A549 (cell line): ENCODE measurements around the gene LAMC3. TPM values are rescaled to one million over a fixed set of nuclear protein-coding genes. Genes with fewer than 3 reads are reported as not detected.

Experiments used
- ATAC-seq, 2 experiments: fragments of 200-7000 bp in 1 of 2; fragments of >200 bp in 1 of 2; cut with Nextera tagmentation in 1 of 2; cut with Tn5 transposase in 1 of 2; 3 replicates each; pipeline versions ENCODE4 v1.8.0 to v1.9.1; 2018 to 2020; ENCODE audit warnings: mild to moderate bottlenecking in 1 of 2, moderate library complexity in 1 of 2
- CTCF ChIA-PET: fragments of 300-600 bp; sonication (Branson Sonifier 250); formaldehyde crosslinking; extraction: SDS; loops from one replicate; lab custom pipeline; 2021; ENCODE audit warnings: antibody characterized with exemption, inconsistent platforms; lab: Yijun Ruan, JAX
- POLR2A ChIA-PET: fragments of 350-600 bp; formaldehyde crosslinking; extraction: SDS; loops from one replicate; lab custom pipeline; 2021; ENCODE audit warnings: antibody characterized with exemption, inconsistent platforms; lab: Yijun Ruan, JAX
- DNase-seq, 2 experiments: peaks; one replicate each; pipeline versions ENCODE4 v3.0.0 to v3.0.0-alpha.2; 2011 to 2016; ENCODE audit warnings: low read depth in 1 of 2, low spot score in 1 of 2
- FAIRE-seq: peaks from 2 replicates; lab custom pipeline; 2011; peaks lifted over from hg19 to GRCh38; lab: Jason Lieb, UNC
- H3K27ac ChIP-seq, 2 experiments: fragments of >200 bp; sonication (Bioruptor Twin); formaldehyde crosslinking; 3 replicates each; pipeline ENCODE4 v1.5.1; 2016 to 2017
- H3K4me1 ChIP-seq: fragments of >200 bp; sonication (Bioruptor Twin); formaldehyde crosslinking; 3 replicates; pipeline ENCODE4 v1.6.1; 2016
- H3K4me2 ChIP-seq: fragments of >200 bp; sonication (Bioruptor Twin); formaldehyde crosslinking; 3 replicates; pipeline ENCODE4 v1.6.1; 2016
- H3K4me3 ChIP-seq: fragments of >200 bp; sonication (Bioruptor Twin); formaldehyde crosslinking; 3 replicates; pipeline ENCODE4 v1.5.1; 2016
- H3K9me3 ChIP-seq: fragments of >200 bp; sonication (Bioruptor Twin); formaldehyde crosslinking; 3 replicates; pipeline ENCODE4 v1.6.1; 2016
- BHLHE40 ChIP-seq: IDR thresholded peaks from 2 replicates; pipeline ENCODE4 v1.6.1; 2012; ENCODE audit warnings: low read depth, low read length, inconsistent platforms
- CBX2 ChIP-seq: fragments of 200-600 bp; sonication (generic); IDR thresholded peaks from 2 replicates; pipeline ENCODE4 v1.6.1; 2016; ENCODE audit warnings: low read depth, mild to moderate bottlenecking, borderline replicate concordance
- CHD2 ChIP-seq: fragments of 150-350 bp; IDR thresholded peaks from 2 replicates; pipeline ENCODE4 v1.6.1; 2014; ENCODE audit warnings: low read length; ENCODE audit not compliant: partially characterized antibody
- EHMT2 ChIP-seq: fragments of 200-600 bp; sonication (generic); IDR thresholded peaks from 2 replicates; pipeline ENCODE4 v1.6.1; 2016; ENCODE audit warnings: antibody characterized with exemption, low read depth, mild to moderate bottlenecking, moderate library complexity
- FOSL2 ChIP-seq, 2 experiments: fragments of 450-650 bp in 1 of 2; fragments of >200 bp in 1 of 2; sonication (Bioruptor Twin) in 1 of 2; formaldehyde crosslinking; IDR thresholded peaks; 2 replicates each; pipeline versions ENCODE4 v1.5.0 to v1.6.1; 2016 to 2020; ENCODE audit warnings: mild to moderate bottlenecking in 1 of 2, moderate library complexity in 1 of 2
- HDAC2 ChIP-seq: fragments of 200-600 bp; sonication (generic); IDR thresholded peaks from 2 replicates; pipeline ENCODE4 v1.6.1; 2016
- HEYL ChIP-seq: fragments of 250-450 bp; sonication (Bioruptor Pico); IDR thresholded peaks from 2 replicates; pipeline ENCODE4 v1.8.0; 2021; ENCODE audit warnings: mild to moderate bottlenecking, moderate library complexity
- KDM1A ChIP-seq: fragments of 200-600 bp; sonication (generic); IDR thresholded peaks from 2 replicates; pipeline ENCODE4 v1.6.1; 2016; ENCODE audit warnings: low read depth, mild to moderate bottlenecking
- MAFK ChIP-seq: fragments of 450-650 bp; IDR thresholded peaks from 2 replicates; pipeline ENCODE4 v1.6.1; 2014; ENCODE audit not compliant: partially characterized antibody
- RAD21 ChIP-seq, 2 experiments: fragments of >200 bp in 1 of 2; sonication (Bioruptor Twin) in 1 of 2; formaldehyde crosslinking in 1 of 2; IDR thresholded peaks in 1 of 2; conservative IDR thresholded peaks in 1 of 2; 2 replicates in 1 of 2; 3 replicates in 1 of 2; pipeline ENCODE4 v1.6.1; 2012 to 2018; ENCODE audit warnings: inconsistent platforms in 1 of 2
- RARB ChIP-seq: fragments of 250-450 bp; sonication (Bioruptor Pico); IDR thresholded peaks from 2 replicates; pipeline ENCODE4 v1.8.0; 2021; ENCODE audit warnings: mild to moderate bottlenecking, moderate library complexity
- RCOR1 ChIP-seq: fragments of 150-350 bp; IDR thresholded peaks from 2 replicates; pipeline ENCODE4 v1.6.1; 2014; ENCODE audit warnings: antibody characterized with exemption, low read length, low read depth
- RFX5 ChIP-seq: fragments of 450-650 bp; IDR thresholded peaks from 2 replicates; pipeline ENCODE4 v1.7.1; 2014; ENCODE audit warnings: antibody characterized with exemption, mild to moderate bottlenecking, moderate library complexity
- WGBS: methylation state at CpG from one replicate; pipeline ENCODE4 v1.1.6; 2017; ENCODE audit errors: missing lambda C conversion rate; 5-methylcytosine and 5-hydroxymethylcytosine counted together
- polyA plus RNA-seq, 4 experiments: library from polyadenylated mRNA; depleted of rRNA in 3 of 4; stranded (reverse); fragments of >200 nt; fragmentation: RNase III in 1 of 4; extraction: RNeasy Plus Mini Kit Qiagen cat#74134 plus additional on column Dnase treatment in 1 of 4; gene quantifications; 2 replicates in 3 of 4; 3 replicates in 1 of 4; pipeline ENCODE4 v1.2.3, GENCODE V29; 2011 to 2017
- TF ChIP-seq, protein P1 (sequence below): IDR thresholded peaks from 2 replicates; pipeline ENCODE4 v1.6.1; 2012; ENCODE audit warnings: low read depth, borderline replicate concordance
- TF ChIP-seq, protein P2 (sequence below): fragments of >200 bp; sonication (Bioruptor Twin); formaldehyde crosslinking; IDR thresholded peaks from 3 replicates; pipeline ENCODE4 v1.5.1; 2016
- TF ChIP-seq, protein P3 (sequence below): fragments of >200 bp; sonication (Bioruptor Twin); formaldehyde crosslinking; IDR thresholded peaks from 3 replicates; pipeline ENCODE4 v1.6.1; 2016
- TF ChIP-seq, protein P4 (sequence below): fragments of 200-600 bp; sonication (generic); IDR thresholded peaks from 2 replicates; pipeline ENCODE4 v1.6.1; 2016; ENCODE audit warnings: antibody characterized with exemption, mild to moderate bottlenecking, moderate library complexity
- TF ChIP-seq, protein P5 (sequence below): fragments of >200 bp; sonication (Bioruptor Twin); formaldehyde crosslinking; IDR thresholded peaks from 2 replicates; pipeline ENCODE4 v1.6.1; 2016
- TF ChIP-seq, protein P6 (sequence below): fragments of 150-350 bp; IDR thresholded peaks from 2 replicates; pipeline ENCODE4 v1.6.1; 2014; ENCODE audit warnings: low read depth, mild to moderate bottlenecking, low read length

LAMC3 gene
- polyA plus RNA-seq, 2 of the 4 experiments (the other 2 are of a cell fraction) = 1.0 to 1.5 TPM

DNA sequence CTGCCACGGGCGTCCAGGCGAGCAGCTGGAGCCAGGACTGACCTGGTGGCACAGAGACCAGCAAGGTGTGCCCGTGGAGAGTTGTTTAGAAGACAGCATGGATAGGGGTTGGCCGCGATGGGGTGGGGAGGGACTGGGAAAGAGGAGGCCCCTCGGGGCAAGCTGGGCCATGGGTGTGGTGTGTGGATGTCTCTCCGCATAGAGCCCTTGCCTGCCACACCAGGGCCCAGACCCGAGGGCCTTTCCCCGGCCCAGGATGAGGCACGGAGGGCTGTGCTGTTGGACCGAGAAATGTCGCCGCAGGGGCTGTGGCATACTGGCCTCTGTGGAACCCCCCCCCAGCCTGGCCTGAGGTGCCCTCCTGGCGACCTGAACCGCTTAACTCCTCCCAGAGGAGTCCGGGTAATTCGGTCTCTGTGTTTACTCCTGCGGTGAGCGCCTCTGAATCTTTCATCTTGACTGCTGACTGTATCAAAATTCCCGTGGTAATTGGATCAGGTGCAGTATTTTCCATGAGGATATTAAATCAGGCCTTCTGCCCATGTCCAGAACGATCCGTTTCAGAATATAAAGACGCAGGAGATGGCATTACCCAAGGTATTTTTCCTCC lies 22.5 kb upstream of the LAMC3 start:
- no peak for DNase-seq
- Histone ChIP-seq H3K9me3 (no peaks in the 10 kb centered on the region), H3K27ac (no peak overlapping the region), H3K4me3 (no peak overlapping the region), H3K4me1 (no peaks in the 10 kb centered on the region), H3K4me2 (no peak overlapping the region)
- 67% methylated on average over 24 of the region's 24 CpGs for WGBS
- POLR2A ChIA-PET = no interaction called here
- TF ChIP-seq, protein P1, sequence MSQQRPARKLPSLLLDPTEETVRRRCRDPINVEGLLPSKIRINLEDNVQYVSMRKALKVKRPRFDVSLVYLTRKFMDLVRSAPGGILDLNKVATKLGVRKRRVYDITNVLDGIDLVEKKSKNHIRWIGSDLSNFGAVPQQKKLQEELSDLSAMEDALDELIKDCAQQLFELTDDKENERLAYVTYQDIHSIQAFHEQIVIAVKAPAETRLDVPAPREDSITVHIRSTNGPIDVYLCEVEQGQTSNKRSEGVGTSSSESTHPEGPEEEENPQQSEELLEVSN = no peak
- TF ChIP-seq RARB (CRISPR knock-in tag) (no peak), RAD21 (conservative IDR thresholded peaks at IDR 0.05 in 1 of 2, IDR thresholded peaks at IDR 0.05 in 1 of 2) (no peak), EHMT2 (no peak), CBX2 (no peak)
- TF ChIP-seq, protein P2, sequence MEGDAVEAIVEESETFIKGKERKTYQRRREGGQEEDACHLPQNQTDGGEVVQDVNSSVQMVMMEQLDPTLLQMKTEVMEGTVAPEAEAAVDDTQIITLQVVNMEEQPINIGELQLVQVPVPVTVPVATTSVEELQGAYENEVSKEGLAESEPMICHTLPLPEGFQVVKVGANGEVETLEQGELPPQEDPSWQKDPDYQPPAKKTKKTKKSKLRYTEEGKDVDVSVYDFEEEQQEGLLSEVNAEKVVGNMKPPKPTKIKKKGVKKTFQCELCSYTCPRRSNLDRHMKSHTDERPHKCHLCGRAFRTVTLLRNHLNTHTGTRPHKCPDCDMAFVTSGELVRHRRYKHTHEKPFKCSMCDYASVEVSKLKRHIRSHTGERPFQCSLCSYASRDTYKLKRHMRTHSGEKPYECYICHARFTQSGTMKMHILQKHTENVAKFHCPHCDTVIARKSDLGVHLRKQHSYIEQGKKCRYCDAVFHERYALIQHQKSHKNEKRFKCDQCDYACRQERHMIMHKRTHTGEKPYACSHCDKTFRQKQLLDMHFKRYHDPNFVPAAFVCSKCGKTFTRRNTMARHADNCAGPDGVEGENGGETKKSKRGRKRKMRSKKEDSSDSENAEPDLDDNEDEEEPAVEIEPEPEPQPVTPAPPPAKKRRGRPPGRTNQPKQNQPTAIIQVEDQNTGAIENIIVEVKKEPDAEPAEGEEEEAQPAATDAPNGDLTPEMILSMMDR = no peak
- no peak for ATAC-seq
- CTCF ChIA-PET = interaction anchor here (0.9 to 5.6 kb wide), 7 partner anchors 11 to 285 kb away, joined by 3 to 60 read pairs (median 5); no protein-coding TSS in a partner anchor
- FAIRE-seq = no peak

DNA sequence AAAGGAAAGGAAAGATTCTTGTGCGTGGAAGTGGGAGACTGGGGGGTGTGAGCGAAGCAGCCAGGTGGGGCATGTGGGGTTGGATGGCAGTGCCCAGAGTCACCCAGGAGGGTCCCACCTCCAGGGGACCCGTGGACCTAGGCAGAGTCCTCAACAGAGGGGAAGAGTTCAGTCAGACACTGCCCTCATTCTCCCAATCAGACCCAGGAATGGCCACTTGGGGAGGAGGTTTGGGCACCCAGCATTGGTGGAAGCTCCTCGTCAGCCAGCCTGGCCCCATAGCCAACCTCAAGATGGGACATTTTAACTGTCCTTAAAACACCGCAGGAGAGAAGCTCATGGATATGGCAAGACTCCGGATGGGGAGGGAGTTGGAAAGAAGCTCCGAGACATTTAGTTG lies 21.9 kb upstream of the LAMC3 start:
- ChIA-PET POLR2A (no interaction called here), CTCF (interaction anchor here (0.7 to 5.6 kb wide), 7 partner anchors 11 to 349 kb away, joined by 3 to 60 read pairs (median 4); no protein-coding TSS in a partner anchor)
- Histone ChIP-seq H3K4me2 (no peak overlapping the region), H3K9me3 (no peaks in the 10 kb centered on the region), H3K4me3 (no peak overlapping the region), H3K4me1 (no peaks in the 10 kb centered on the region), H3K27ac (no peak overlapping the region)
- DNase-seq (no peak), ATAC-seq (no peak), FAIRE-seq (no peak)
- WGBS = 74% methylated on average over 7 of the region's 7 CpGs
- TF ChIP-seq RARB (CRISPR knock-in tag) (no peak), BHLHE40 (no peak)
- TF ChIP-seq, protein P3, sequence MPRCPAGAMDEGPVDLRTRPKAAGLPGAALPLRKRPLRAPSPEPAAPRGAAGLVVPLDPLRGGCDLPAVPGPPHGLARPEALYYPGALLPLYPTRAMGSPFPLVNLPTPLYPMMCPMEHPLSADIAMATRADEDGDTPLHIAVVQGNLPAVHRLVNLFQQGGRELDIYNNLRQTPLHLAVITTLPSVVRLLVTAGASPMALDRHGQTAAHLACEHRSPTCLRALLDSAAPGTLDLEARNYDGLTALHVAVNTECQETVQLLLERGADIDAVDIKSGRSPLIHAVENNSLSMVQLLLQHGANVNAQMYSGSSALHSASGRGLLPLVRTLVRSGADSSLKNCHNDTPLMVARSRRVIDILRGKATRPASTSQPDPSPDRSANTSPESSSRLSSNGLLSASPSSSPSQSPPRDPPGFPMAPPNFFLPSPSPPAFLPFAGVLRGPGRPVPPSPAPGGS = no peak

DNA sequence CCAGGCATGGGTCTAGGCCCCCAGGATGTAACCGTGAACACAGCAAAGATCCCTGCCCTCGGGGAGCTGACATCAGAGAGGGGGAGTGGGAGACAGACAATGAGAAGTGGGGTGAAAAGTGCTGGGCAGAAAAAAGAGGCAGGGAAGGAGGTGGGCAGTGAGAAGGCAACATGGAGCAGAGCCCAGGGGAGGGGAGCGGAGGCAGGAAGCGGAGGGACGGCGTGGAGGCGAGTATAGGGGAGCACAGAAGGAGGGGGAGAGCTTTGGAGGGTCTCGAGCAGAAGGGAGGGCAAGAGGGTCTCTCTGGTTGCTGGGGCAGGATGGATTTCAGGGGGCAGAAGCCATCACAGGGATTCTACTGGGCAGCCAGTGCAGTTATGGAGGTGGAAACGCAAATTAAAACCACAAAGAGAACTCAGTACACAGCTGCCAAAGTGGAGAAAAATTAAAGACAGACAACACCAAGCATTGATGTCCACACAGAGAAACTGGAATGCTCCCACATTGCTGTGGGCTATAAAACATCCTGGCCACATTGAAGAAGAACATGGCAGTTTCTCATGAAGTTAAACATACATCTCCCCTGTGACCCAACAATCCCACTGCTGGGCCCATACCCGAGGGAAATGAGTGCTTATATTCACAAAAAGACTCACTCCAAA lies 21.1 kb upstream of the LAMC3 start:
- ChIA-PET POLR2A (no interaction called here), CTCF (interaction anchor here (0.7 to 5.6 kb wide), 5 partner anchors 10 to 348 kb away, joined by 3 to 60 read pairs (median 4); no protein-coding TSS in a partner anchor)
- no peak overlapping the region for H3K4me3 ChIP-seq
- no peak for ATAC-seq
- no peaks in the 10 kb centered on the region for H3K4me1 ChIP-seq
- no peak for TF ChIP-seq RFX5
- WGBS = 83% methylated on average over 10 of the region's 10 CpGs
- H3K4me2 ChIP-seq = no peak overlapping the region
- no peak overlapping the region for H3K27ac ChIP-seq
- no peak for FAIRE-seq
- no peaks in the 10 kb centered on the region for H3K9me3 ChIP-seq
- DNase-seq = no peak

DNA sequence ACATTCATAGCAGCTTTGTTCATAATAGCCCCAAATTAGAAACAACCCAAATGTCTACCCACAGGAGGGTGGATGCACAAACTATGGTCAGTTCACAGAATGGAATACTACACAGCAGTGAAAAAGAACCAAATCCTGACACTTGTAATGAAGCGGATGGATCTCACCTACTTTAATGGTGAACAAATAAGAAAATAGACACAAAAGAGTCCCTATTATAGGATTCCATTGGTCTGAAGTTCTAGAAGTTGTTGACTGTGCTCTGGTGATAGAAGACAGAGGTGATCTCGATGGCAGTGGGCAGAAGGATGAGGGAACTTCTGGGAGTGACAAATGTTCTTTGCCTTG lies 20.6 kb upstream of the LAMC3 start:
- Histone ChIP-seq H3K9me3 (no peaks in the 10 kb centered on the region), H3K27ac (no peak overlapping the region), H3K4me3 (no peak overlapping the region), H3K4me2 (no peak overlapping the region), H3K4me1 (no peaks in the 10 kb centered on the region)
- 45% methylated on average over 2 of the region's 2 CpGs for WGBS
- FAIRE-seq (no peak), ATAC-seq (no peak), DNase-seq (no peak)
- ChIA-PET POLR2A (no interaction called here), CTCF (interaction anchor here (1.3 to 5.6 kb wide), 3 partner anchors 9 to 118 kb away, joined by 4 to 60 read pairs (median 11); no protein-coding TSS in a partner anchor)
- TF ChIP-seq HEYL (no peak), MAFK (no peak), FOSL2 (IDR thresholded peaks at IDR 0.05) (no peak), FOSL2 (CRISPR knock-in tag; IDR thresholded peaks at IDR 0.05) (no peak), RCOR1 (no peak), HDAC2 (no peak), KDM1A (no peak), CHD2 (no peak)
- TF ChIP-seq, protein P4, sequence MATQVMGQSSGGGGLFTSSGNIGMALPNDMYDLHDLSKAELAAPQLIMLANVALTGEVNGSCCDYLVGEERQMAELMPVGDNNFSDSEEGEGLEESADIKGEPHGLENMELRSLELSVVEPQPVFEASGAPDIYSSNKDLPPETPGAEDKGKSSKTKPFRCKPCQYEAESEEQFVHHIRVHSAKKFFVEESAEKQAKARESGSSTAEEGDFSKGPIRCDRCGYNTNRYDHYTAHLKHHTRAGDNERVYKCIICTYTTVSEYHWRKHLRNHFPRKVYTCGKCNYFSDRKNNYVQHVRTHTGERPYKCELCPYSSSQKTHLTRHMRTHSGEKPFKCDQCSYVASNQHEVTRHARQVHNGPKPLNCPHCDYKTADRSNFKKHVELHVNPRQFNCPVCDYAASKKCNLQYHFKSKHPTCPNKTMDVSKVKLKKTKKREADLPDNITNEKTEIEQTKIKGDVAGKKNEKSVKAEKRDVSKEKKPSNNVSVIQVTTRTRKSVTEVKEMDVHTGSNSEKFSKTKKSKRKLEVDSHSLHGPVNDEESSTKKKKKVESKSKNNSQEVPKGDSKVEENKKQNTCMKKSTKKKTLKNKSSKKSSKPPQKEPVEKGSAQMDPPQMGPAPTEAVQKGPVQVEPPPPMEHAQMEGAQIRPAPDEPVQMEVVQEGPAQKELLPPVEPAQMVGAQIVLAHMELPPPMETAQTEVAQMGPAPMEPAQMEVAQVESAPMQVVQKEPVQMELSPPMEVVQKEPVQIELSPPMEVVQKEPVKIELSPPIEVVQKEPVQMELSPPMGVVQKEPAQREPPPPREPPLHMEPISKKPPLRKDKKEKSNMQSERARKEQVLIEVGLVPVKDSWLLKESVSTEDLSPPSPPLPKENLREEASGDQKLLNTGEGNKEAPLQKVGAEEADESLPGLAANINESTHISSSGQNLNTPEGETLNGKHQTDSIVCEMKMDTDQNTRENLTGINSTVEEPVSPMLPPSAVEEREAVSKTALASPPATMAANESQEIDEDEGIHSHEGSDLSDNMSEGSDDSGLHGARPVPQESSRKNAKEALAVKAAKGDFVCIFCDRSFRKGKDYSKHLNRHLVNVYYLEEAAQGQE = no peak
- TF ChIP-seq, protein P5, sequence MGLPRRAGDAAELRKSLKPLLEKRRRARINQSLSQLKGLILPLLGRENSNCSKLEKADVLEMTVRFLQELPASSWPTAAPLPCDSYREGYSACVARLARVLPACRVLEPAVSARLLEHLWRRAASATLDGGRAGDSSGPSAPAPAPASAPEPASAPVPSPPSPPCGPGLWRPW = no peak
- TF ChIP-seq, protein P6, sequence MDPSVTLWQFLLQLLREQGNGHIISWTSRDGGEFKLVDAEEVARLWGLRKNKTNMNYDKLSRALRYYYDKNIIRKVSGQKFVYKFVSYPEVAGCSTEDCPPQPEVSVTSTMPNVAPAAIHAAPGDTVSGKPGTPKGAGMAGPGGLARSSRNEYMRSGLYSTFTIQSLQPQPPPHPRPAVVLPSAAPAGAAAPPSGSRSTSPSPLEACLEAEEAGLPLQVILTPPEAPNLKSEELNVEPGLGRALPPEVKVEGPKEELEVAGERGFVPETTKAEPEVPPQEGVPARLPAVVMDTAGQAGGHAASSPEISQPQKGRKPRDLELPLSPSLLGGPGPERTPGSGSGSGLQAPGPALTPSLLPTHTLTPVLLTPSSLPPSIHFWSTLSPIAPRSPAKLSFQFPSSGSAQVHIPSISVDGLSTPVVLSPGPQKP = no peak
